Endodermal cell (in vitro differentiated cells): Measurements from ENCODE around the gene RAB18. TPM values are rescaled to one million over a fixed set of nuclear protein-coding genes. Genes with fewer than 3 reads are reported as not detected.

Experiments
- DNase-seq: peaks from one replicate; pipeline ENCODE4 v3.0.0-alpha.2; 2017
- H3K27ac ChIP-seq: 2 replicates; pipeline ENCODE4 v1.5.1; 2013; ENCODE audit warnings: mild to moderate bottlenecking, low read depth, low read length, moderate library complexity
- H3K27me3 ChIP-seq: 2 replicates; pipeline ENCODE4 v1.6.1; 2013; ENCODE audit warnings: mild to moderate bottlenecking, low read length, moderate library complexity; ENCODE audit not compliant: insufficient read depth, control insufficient read depth, poor library complexity, severe bottlenecking
- H3K36me3 ChIP-seq: 2 replicates; pipeline ENCODE4 v1.7.0; 2013; ENCODE audit warnings: mild to moderate bottlenecking, low read length, moderate library complexity; ENCODE audit not compliant: control insufficient read depth, insufficient read depth
- H3K4me1 ChIP-seq: one replicate; pipeline ENCODE4 v1.7.0; 2013; ENCODE audit warnings: low read length; ENCODE audit not compliant: control insufficient read depth, insufficient read depth
- H3K4me3 ChIP-seq: 2 replicates; pipeline ENCODE4 v1.5.1; 2013; ENCODE audit warnings: mild to moderate bottlenecking, low read length, moderate library complexity
- H3K9ac ChIP-seq: 2 replicates; pipeline ENCODE4 v1.6.1; 2013; ENCODE audit warnings: mild to moderate bottlenecking, low read length, moderate library complexity; ENCODE audit not compliant: poor library complexity, severe bottlenecking; ENCODE audit errors: extremely low read depth
- H3K9me3 ChIP-seq: 2 replicates; pipeline ENCODE4 v1.6.1; 2013; ENCODE audit warnings: mild to moderate bottlenecking, low read length, moderate library complexity; ENCODE audit not compliant: control insufficient read depth
- H3K27ac Mint-ChIP-seq: 2 replicates; pipeline ENCODE4 v1.8.0; 2020; ENCODE audit warnings: mixed read lengths
- H3K27me3 Mint-ChIP-seq: 2 replicates; pipeline ENCODE4 v1.8.0; 2021; ENCODE audit warnings: mild to moderate bottlenecking, mixed read lengths; ENCODE audit not compliant: insufficient read depth
- H3K36me3 Mint-ChIP-seq: 2 replicates; pipeline ENCODE4 v1.8.0; 2020; ENCODE audit warnings: low read depth, mixed read lengths
- H3K4me1 Mint-ChIP-seq: 2 replicates; pipeline ENCODE4 v1.8.0; 2020; ENCODE audit warnings: mixed read lengths
- H3K4me3 Mint-ChIP-seq: 2 replicates; pipeline ENCODE4 v1.8.0; 2020; ENCODE audit warnings: mild to moderate bottlenecking, moderate library complexity, mixed read lengths
- H3K9me3 Mint-ChIP-seq: 2 replicates; pipeline ENCODE4 v1.8.0; 2020; ENCODE audit warnings: mild to moderate bottlenecking, mixed read lengths
- WGBS, 2 experiments: methylation state at CpG; one replicate each; pipeline versions ENCODE4 v1.1.5 to v1.1.7; 2013; ENCODE audit warnings: missing lambda C conversion rate in 2 of 2, mixed read lengths in 1 of 2; ENCODE audit not compliant: insufficient coverage in 1 of 2, insufficient read length in 1 of 2; 5-methylcytosine and 5-hydroxymethylcytosine counted together
- total RNA-seq, 2 donors: library from RNA; stranded (reverse); fragmentation: NEBNext Ultra II Directional in 1 of 2; extraction: Animal tissue kit (Norgen Biotek cat#: 25700) in 1 of 2; gene quantifications; 2 replicates in 1 of 2; 3 replicates in 1 of 2; pipeline ENCODE4 v1.2.1, GENCODE V29; 2021
- TF ChIP-seq, protein P1 (sequence below): fragments of 200-600 bp; sonication (generic); conservative IDR thresholded peaks from 2 replicates; pipeline ENCODE4 v1.5.0; 2021; ENCODE audit warnings: antibody characterized with exemption, mild to moderate bottlenecking

Gene RAB18
- total RNA-seq, 2 donors from 2014 or later, result 122 to 150 TPM

DNA sequence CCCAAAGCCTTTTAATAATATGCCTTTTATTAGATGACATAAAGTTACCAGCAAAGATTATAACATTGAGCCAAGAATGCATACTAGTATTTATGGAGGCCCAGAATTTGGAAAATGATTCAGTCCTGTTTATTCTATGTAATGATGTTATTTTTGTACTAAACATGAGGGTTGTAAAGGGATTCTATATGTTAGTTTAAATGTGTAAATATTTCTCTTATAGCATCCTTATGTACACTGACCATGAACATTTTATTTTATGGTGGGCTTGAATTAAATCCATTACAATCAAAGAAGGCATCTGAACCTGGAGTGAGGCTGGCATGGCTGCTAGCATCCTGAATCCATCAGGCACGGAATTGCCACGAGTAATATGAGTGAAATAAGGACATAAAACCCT lies 80.2 kb downstream of the RAB18 start:
- H3K27ac Mint-ChIP-seq, result no peak overlapping the region

More for the DNA sequence above, 80.2 kb downstream of the RAB18 start:
- Histone ChIP-seq H3K27me3 (no peaks in the 10 kb centered on the region), H3K27ac (no peak overlapping the region), H3K9ac (no peak overlapping the region), H3K4me1 (no peaks in the 10 kb centered on the region), H3K4me3 (no peak overlapping the region), H3K36me3 (no peaks in the 10 kb centered on the region), H3K9me3 (no peaks in the 10 kb centered on the region)
- Mint-ChIP-seq H3K36me3 (no peaks in the 10 kb centered on the region), H3K27me3 (no peaks in the 10 kb centered on the region), H3K4me1 (peaks cover 6% of the 10 kb centered on the region), H3K9me3 (peaks cover 2% of the 10 kb centered on the region), H3K4me3 (no peak overlapping the region)
- 83 to 90% methylated on average over 2 of the region's 2 CpGs for WGBS, 2 experiments
- DNase-seq, result no peak
- TF ChIP-seq, protein P1, sequence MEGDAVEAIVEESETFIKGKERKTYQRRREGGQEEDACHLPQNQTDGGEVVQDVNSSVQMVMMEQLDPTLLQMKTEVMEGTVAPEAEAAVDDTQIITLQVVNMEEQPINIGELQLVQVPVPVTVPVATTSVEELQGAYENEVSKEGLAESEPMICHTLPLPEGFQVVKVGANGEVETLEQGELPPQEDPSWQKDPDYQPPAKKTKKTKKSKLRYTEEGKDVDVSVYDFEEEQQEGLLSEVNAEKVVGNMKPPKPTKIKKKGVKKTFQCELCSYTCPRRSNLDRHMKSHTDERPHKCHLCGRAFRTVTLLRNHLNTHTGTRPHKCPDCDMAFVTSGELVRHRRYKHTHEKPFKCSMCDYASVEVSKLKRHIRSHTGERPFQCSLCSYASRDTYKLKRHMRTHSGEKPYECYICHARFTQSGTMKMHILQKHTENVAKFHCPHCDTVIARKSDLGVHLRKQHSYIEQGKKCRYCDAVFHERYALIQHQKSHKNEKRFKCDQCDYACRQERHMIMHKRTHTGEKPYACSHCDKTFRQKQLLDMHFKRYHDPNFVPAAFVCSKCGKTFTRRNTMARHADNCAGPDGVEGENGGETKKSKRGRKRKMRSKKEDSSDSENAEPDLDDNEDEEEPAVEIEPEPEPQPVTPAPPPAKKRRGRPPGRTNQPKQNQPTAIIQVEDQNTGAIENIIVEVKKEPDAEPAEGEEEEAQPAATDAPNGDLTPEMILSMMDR, result no peak

Other genes starting within 250 kb of the RAB18 start
- under 1 TPM; 0.29 to 0.55 TPM for gene MKX, start 241.5 kb downstream of the RAB18 start, total RNA-seq